GM19240 (cell line): ENCODE data around the gene JAZF1.
"Not testable (repeated sequence)": the region's sequence is repeated elsewhere in the genome, so short reads cannot be mapped to it uniquely, and the experiment has no call there.

Experiments
- DNase-seq: peaks from one replicate; pipeline ENCODE4 v3.0.0; 2011; ENCODE audit warnings: low spot score; ENCODE audit not compliant: insufficient read length

JAZF1 gene

GRCh38 chr7:28042721-28043120, 137.9 kb downstream of the JAZF1 start:
- DNase-seq: no peak

DNA sequence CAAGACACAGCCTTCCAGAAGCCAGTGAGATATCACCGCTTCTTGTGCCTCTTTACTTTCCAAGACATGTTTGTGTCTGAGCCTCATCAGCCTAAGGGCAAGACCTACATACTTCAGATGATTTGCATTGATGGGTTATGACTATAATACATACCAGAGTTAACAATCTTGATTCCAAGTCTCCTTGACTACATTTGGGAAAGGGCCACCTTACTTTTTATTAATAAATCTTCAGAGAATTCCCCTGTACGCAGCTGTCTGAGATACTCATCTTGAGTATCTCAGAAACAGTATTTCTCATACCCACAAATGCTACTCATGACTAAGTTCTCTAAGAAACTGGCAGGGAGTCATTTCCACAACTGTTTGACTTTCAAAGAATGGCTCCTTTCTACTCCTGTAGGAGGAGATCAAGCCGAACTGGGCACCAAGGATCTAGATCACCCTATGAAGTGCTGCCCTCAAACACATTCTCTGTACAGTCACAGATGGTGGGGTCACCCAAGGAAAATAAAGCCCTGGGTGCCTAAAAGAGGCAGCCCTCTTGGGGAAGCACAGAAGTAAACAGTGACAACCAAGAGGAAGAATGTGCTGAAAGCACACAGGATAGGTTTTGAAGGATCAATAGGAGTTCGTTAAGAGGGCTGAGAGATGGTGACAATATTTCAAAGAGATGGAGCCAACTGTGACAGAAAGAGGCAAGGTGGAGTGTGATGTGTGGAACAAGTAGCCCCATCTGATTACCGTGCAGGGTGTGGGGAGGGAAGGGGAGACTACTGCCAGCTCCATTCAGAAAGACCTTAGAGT, 138.9 kb downstream of the JAZF1 start:
- no peak for DNase-seq

DNA sequence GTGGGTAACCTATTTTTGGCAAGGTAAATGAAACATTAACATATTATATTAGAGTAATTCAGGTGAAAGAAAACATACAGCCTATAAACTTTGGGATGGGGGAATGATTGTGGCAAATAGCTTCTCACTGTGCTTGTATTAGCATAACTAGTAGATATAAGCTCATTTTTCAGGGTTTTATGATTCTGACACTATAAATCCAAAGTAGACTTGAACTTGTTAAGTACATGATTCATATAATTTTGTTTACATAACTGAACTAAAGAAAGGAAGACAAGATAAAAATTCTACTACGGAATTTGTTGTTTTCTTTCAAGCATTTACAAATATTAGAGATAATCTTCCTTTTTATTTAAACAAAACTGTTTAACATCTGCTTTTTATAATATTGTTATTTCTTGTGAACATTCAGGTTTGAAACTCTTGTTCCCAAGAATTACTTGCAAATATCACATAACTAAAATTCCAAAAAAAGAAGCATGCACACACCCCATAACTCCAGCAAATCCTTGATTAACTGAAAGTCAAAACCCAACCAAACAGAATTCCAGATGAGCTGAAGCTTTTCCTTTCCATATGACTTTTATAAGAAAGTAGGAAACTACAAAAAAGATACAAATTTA, 142.3 kb downstream of the JAZF1 start:
- no peak for DNase-seq

- DNase-seq: no peak
Measured at GRCh38 chr7:28037220-28038010, 143.2 kb downstream of the JAZF1 start.

GRCh38 chr7:28036696-28037095, 143.9 kb downstream of the JAZF1 start:
- no peak for DNase-seq

DNA sequence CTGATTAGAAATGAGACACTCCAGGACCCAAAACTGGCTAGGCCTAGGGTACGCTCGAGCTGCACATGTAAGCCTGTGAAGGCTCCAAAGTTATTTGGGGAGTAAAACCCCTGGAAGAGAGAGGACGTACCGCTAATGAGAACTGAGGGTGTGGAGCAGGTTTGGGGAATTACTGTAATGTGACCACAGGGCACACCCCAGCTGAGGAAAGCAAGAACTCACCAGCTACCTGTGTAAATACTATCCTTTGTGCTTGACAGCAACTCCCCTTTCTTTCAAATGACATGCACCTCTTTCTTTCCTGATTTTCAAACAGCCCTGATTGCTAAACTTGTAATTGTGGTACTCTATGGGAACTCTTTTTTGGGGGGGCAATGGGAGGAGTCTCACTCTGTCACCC, 147.2 kb downstream of the JAZF1 start:
- DNase-seq: no peak

GRCh38 chr7:28032738-28033380, 147.7 kb downstream of the JAZF1 start:
- DNase-seq: no peak

GRCh38 chr7:28029051-28029450, 151.5 kb downstream of the JAZF1 start:
- DNase-seq: no peak

DNA sequence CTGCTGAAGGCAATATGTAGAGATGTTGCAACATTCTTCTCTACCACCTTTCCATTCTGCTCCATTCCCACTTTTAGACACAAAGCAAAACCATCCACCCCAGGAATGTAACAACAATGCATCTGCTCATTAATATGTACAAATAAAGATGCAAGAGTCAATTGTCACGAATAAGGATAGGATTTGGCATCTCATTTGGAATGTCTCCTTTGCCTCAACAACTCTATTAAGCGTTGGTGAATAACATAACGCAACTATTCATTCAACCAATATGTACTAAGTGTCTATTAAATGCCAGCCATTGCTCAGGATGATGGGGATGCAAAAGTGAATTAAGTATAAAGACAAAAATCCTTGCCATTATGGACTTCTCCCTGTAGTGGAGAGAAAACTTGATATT, 152.1 kb downstream of the JAZF1 start:
- no peak for DNase-seq

- DNase-seq: no peak
Measured at GRCh38 chr7:28026237-28026636, 154.4 kb downstream of the JAZF1 start.

DNA sequence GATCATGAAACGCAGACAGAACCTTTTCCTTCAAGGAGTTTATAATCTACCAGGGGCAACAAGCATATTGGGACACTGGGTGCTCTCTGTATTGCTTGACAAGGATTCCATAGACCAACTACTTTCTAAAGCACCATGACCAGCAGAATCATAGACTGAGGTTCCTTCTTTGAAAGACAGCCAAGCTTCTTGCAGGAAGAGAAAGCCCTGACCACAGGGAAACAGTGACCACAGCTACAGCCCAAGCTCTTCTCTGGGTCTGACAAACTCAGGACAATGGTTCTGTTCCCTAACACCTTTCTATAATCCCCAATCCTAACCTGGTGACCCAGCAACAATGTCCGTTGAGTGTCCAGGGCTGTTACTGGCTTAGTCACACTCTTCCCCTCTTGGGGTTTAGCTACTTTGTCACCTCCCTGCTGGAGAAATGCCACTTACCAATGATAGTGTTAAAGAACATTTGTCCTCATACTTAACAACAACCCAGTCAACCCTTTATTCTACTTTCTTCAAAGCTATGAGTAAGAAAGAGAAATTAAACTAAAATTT, 155.7 kb downstream of the JAZF1 start:
- DNase-seq: no peak

- DNase-seq: peak; percentile 45
Measured at GRCh38 chr7:28020302-28020940, 160.2 kb downstream of the JAZF1 start.

GRCh38 chr7:28018856-28019465, 161.6 kb downstream of the JAZF1 start:
- no peak for DNase-seq

GRCh38 chr7:28018446-28018845, 162.1 kb downstream of the JAZF1 start:
- DNase-seq: no peak

DNA sequence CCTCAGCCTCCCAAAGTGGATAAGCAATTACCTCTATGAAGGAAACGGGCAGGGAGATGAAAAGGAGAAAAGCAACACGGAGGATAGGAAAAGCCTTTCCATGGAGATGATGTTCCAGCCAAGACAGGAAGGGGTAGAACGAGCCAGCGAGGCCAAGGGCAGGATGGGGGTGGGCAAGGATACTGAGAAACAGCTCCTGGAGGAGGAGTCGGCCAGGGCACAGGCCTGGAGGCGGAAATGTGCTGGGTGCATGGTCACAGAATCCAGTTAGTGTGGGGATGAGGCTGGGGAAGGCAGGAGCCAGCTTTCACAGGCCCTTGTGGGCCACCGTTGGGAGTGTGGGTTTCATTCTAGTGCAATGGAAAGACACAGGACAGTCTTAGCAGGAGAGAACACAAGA, 162.6 kb downstream of the JAZF1 start:
- DNase-seq: no peak

GRCh38 chr7:28017372-28017771, 163.2 kb downstream of the JAZF1 start:
- DNase-seq: no peak

DNA sequence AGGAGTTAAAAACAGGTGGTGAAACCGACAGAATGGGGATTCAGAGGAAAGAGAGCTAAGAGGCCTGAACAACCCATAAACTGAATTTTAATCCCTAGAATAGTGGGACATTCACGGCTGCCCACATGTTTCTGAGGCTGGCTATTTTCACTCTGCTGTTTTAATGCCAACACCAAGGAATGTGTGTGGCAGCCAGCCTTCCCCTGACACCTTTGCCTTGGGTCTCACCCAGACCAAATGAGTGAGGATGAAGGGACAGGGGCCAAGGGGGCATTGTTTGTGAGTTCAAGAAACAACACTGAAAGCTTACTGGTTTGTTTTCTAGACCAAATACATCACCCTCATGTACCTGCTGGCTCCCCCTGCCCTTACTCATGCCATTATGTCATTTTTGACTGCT, 164.3 kb downstream of the JAZF1 start:
- no peak for DNase-seq

DNA sequence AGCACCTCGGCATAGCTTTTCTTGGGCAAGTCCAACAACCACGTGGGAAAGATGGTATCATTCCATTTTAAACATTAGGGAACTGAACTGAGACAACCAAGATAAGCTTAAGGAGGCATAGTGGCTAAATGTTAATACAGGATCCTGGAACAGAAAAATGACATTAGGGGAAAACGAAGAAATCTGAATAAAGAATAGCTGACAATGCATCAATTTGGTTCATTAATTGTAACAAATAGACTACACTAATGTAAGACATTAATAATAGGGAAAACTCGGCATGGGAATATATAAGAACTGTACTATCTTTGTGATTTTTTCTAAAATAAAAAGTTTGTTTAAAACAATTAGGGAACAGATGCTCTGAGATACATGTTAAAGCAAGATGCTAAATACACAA, 165.4 kb downstream of the JAZF1 start:
- DNase-seq: no peak

DNA sequence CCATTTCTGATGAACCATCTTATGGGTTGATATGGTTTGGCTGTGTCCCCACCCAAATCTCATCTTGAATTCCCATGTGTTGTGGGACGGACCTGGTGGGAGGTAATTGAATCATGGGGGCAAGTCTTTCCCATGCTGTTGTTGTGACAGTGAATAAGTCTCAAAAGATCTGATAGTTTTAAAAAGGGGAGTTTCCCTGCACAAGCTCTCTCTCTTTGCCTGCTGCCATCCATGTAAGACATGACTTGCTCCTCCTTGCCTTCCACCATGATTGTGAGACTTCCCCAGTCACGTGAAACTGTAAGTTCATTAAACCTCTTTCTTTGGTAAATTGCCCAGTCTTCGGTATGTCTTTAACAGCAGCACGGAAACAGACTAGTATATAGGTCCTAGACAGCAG, 166.3 kb downstream of the JAZF1 start:
- not testable (repeated sequence) for DNase-seq

- no peak for DNase-seq
Measured at GRCh38 chr7:28013441-28013840, 167.2 kb downstream of the JAZF1 start.

DNA sequence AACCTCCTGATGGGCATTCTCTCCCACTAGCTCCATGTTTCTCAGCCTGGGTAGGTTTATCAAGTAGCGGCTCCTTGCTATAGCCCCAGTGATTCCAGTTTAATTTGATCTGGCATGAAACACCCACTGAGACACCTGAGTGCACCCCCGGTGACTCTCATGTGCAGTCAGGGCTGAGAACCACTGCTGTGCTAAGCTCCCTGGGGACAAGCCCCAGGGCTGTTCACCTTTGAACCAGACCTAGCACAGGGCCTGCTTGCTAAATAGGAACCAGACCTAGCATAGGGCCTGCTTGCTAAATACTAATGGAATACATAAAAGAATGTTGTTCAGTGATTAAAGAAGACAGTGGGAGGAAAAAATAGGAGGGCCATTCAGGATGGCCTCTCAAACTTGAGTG, 167.6 kb downstream of the JAZF1 start:
- DNase-seq: no peak
